AG10803 (cell line): Measurements from ENCODE around the gene MCRIP1.

Source experiments
- DNase-seq: peaks from one replicate; pipeline ENCODE4 v3.0.0; 2010; ENCODE audit warnings: low read depth
- H3K4me3 ChIP-seq: 2 replicates; pipeline ENCODE4 v1.5.1; 2011; ENCODE audit warnings: mild to moderate bottlenecking, low read length, control low read depth
- CTCF ChIP-seq: conservative IDR thresholded peaks from 2 replicates; pipeline ENCODE4 v1.5.1; 2011; ENCODE audit warnings: mild to moderate bottlenecking, low read length, control low read depth, inconsistent platforms

MCRIP1 gene

GRCh38 chr17:81849457-81849856 is 16.4 kb upstream of the MCRIP1 start:
- H3K4me3 ChIP-seq = no peak overlapping the region
- no peak for TF ChIP-seq CTCF
- no peak for DNase-seq

- TF ChIP-seq CTCF = no peak
- no peak overlapping the region for H3K4me3 ChIP-seq
- DNase-seq = no peak
Observed at GRCh38 chr17:81846743-81847689, 13.9 kb upstream of the MCRIP1 start.

- no peak for DNase-seq
- H3K4me3 ChIP-seq = no peak overlapping the region
- TF ChIP-seq CTCF = no peak
Observed at GRCh38 chr17:81845881-81846742, 13.0 kb upstream of the MCRIP1 start.

- no peak overlapping the region for H3K4me3 ChIP-seq
- DNase-seq = no peak
- no peak for TF ChIP-seq CTCF
Observed at GRCh38 chr17:81845361-81845760, 12.3 kb upstream of the MCRIP1 start.

GRCh38 chr17:81844887-81845286 is 11.8 kb upstream of the MCRIP1 start:
- no peak for DNase-seq
- H3K4me3 ChIP-seq = no peak overlapping the region
- no peak for TF ChIP-seq CTCF

- no peak overlapping the region for H3K4me3 ChIP-seq
- no peak for TF ChIP-seq CTCF
- DNase-seq = no peak
Observed at GRCh38 chr17:81844327-81844851, 11.3 kb upstream of the MCRIP1 start.
